Measurements from ENCODE around the gene FBXO9. TPM values are rescaled to one million over a fixed set of nuclear protein-coding genes. Genes with fewer than 3 reads are reported as not detected.
A peak's percentile ranks its signal among the peaks of the same experiment; 100 is the strongest.

FBXO9 gene
- total and polyA plus RNA-seq, 12 donors, result 42.7 to 396 (median 145) TPM

DNA sequence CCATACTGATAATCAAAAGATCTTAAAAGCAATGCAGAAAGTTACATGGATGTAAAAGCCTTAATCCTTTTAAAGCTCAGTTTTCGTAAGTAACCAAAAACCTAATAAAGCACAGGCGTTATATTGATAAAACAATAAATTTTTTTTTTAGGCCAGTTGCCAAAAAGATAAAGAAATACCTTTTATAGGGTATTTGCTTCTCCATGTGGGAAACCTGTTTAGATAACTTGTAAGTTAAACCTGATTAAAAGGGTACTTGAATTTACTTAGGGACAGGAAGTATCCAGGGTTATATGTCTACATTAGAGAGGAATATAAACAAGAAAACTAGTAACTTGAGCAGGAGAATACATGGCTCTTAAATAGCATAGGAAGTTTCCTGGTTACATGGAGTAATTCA lies 21.1 kb downstream of the FBXO9 start:
- Histone ChIP-seq H3K27me3 (no peaks in the 10 kb centered on the region), H3K4me3 (no peak overlapping the region), H3K27ac (peak overlapping the region in 2 of 5 donors; percentile 28 to 45), H3K36me3 (replicated peaks in 1 of 2) (peaks cover 0 to 89% of the 10 kb centered on the region in 2 donors), H3K9me3 (replicated peaks in 1 of 3) (no peaks in the 10 kb centered on the region), H3K4me1 (replicated peaks in 1 of 2) (peaks cover 5 to 21% of the 10 kb centered on the region in 2 donors)
- 33 to 42% (median 39%) methylated on average over 2 of the region's 2 CpGs for WGBS, 4 donors
- intact Hi-C loops (cut with DNase I), result no loop called here
- DNase-seq, result no peak
- TF ChIP-seq, protein P1, sequence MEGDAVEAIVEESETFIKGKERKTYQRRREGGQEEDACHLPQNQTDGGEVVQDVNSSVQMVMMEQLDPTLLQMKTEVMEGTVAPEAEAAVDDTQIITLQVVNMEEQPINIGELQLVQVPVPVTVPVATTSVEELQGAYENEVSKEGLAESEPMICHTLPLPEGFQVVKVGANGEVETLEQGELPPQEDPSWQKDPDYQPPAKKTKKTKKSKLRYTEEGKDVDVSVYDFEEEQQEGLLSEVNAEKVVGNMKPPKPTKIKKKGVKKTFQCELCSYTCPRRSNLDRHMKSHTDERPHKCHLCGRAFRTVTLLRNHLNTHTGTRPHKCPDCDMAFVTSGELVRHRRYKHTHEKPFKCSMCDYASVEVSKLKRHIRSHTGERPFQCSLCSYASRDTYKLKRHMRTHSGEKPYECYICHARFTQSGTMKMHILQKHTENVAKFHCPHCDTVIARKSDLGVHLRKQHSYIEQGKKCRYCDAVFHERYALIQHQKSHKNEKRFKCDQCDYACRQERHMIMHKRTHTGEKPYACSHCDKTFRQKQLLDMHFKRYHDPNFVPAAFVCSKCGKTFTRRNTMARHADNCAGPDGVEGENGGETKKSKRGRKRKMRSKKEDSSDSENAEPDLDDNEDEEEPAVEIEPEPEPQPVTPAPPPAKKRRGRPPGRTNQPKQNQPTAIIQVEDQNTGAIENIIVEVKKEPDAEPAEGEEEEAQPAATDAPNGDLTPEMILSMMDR (IDR thresholded peaks at IDR 0.05), result no peak
- TF ChIP-seq POLR2A (IDR thresholded peaks at IDR 0.05), result no peak

DNA sequence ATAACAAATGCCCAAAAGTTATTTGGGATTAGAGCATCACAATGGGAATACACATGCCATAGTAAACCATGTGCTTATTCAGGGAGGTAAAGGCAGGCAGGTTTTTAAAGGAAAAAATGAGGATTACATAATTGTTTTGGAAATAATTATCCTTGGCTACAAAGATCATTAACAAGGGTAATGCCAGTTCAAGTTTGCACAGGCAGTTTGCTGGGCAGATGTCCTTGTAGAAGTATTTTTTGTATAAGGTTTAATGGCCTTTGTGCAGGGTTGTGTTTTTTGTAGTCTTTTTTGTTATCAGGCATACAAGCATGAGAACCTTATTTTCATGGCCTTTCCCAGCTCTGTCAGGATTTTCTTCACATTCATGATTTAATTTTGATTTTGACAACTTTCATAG lies 24.7 kb downstream of the FBXO9 start:
- H3K27ac ChIP-seq, result peak overlapping the region in 1 of 5 donors; percentile 23
- H3K27me3 ChIP-seq, result no peaks in the 10 kb centered on the region
- no peak overlapping the region for H3K4me3 ChIP-seq
- TF ChIP-seq, protein P1 (IDR thresholded peaks at IDR 0.05), result no peak
- no peak for TF ChIP-seq POLR2A (IDR thresholded peaks at IDR 0.05)
- intact Hi-C loops (cut with DNase I), result no loop called here
- peaks cover 0 to 89% of the 10 kb centered on the region in 2 donors for H3K36me3 ChIP-seq (replicated peaks in 1 of 2)
- H3K9me3 ChIP-seq (replicated peaks in 1 of 3), result no peaks in the 10 kb centered on the region
- peaks cover 5 to 21% of the 10 kb centered on the region in 2 donors for H3K4me1 ChIP-seq (replicated peaks in 1 of 2)
- DNase-seq, result no peak

- WGBS, 4 donors, result 59 to 79% (median 72%) methylated on average over 2 of the region's 2 CpGs
- intact Hi-C loops (cut with DNase I), result no loop called here
- Histone ChIP-seq H3K36me3 (replicated peaks in 1 of 2) (peaks cover 0 to 89% of the 10 kb centered on the region in 2 donors), H3K27ac (no peak overlapping the region), H3K27me3 (no peaks in the 10 kb centered on the region), H3K9me3 (replicated peaks in 1 of 3) (no peaks in the 10 kb centered on the region), H3K4me1 (replicated peaks in 1 of 2) (peaks cover 5 to 21% of the 10 kb centered on the region in 2 donors), H3K4me3 (no peak overlapping the region)
- no peak for TF ChIP-seq POLR2A (IDR thresholded peaks at IDR 0.05)
- TF ChIP-seq, protein P1 (IDR thresholded peaks at IDR 0.05), result no peak
- DNase-seq, result peak; percentile 28 to 81 (median 74)
Measured at GRCh38 chr6:53090576-53090975, 25.4 kb downstream of the FBXO9 start.

DNA sequence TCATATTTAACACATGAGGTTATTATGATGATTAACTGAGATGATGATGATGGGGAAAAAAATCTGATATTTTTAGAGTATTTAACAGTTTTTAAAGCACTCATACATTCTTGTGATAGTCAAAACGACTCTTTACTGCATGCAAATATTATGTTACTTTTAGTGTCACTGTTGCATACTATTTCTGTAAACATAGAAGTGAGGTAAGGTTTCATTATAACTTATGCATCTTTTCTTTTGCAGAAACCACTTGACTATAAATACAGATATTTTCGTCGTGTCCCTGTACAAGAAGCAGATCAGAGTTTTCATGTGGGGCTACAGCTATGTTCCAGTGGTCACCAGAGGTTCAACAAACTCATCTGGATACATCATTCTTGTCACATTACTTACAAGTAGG lies 30.1 kb downstream of the FBXO9 start:
- Histone ChIP-seq H3K9me3 (replicated peaks in 1 of 3) (no peaks in the 10 kb centered on the region), H3K4me1 (replicated peaks in 1 of 2) (peaks cover 0 to 4% of the 10 kb centered on the region in 2 donors), H3K27ac (no peak overlapping the region), H3K27me3 (no peaks in the 10 kb centered on the region), H3K36me3 (replicated peaks in 1 of 2) (peaks cover 0 to 98% of the 10 kb centered on the region in 2 donors), H3K4me3 (no peak overlapping the region)
- intact Hi-C loops (cut with DNase I), result no loop called here
- DNase-seq, result no peak
- TF ChIP-seq, protein P1 (IDR thresholded peaks at IDR 0.05), result no peak
- no peak for TF ChIP-seq POLR2A (IDR thresholded peaks at IDR 0.05)
- WGBS, 4 donors, result 91 to 94% (median 93%) methylated on average over 3 of the region's 3 CpGs
